Activated CD8-positive, alpha-beta memory T cell treated with anti-CD3 and anti-CD28 coated beads, Interleukin-2, amount 50 U/mL, for 24 hours (primary cell): ENCODE data around the gene FGF10.

Experiments used
- DNase-seq: peaks from one replicate; pipeline ENCODE4 v3.0.0-alpha.2; 2020; ENCODE audit errors: extremely low read depth

The FGF10 gene

DNA sequence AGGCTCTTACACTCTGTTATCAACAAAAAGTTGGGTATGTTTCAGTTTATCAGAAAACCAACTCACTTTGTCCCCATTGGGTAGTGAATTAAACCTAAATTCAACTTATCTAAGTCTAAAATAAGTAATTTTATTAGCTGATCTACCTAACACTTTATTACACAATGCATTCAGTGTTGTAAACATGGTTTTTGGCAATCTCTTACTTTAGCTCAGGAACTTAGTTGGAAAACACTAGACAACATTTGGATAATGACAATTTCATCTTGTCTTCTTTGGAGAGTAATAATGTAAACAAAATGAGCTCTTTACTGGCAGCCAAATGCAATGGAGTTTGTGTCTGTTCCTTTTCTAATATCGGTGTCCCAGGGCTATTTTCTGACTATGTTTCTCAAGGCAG lies 33.0 kb downstream of the FGF10 start:
- DNase-seq: no peak

DNA sequence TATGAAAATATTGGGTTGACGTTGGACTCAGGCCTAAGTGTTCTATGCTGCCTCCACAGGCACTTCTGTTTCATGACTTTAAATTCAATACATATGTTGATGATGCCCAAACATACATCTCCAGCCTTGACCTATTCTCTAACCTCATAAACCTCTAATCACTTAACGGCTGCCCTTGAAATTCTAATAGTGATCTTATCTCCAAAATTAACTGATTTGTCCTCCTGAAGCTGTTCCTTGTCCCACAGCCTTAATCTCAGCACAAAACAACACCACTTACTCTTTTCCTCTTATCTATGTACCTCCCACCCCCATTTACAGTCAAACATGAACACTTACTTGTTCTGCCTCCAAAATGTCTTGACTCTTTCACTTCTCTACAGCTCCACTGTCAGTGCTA lies 43.3 kb downstream of the FGF10 start:
- no peak for DNase-seq

DNA sequence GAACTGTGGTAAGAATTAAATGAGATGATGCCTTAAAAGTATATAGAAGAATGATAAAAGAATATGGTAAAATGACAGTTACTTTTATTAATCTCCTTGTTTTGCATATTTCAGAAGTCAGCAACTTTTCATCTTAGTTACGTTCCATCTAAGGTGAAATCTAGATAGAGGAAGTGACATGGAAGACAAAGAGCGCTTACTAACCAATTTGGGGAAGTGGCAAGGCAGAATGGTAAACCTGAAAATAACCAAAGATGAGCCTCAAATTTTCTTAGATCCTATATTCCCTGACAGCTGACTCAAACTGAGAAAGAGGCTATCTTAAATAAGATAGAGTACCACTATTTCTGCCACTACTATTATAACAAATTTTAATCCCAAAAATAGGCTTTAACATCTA lies 52.5 kb downstream of the FGF10 start:
- no peak for DNase-seq

DNA sequence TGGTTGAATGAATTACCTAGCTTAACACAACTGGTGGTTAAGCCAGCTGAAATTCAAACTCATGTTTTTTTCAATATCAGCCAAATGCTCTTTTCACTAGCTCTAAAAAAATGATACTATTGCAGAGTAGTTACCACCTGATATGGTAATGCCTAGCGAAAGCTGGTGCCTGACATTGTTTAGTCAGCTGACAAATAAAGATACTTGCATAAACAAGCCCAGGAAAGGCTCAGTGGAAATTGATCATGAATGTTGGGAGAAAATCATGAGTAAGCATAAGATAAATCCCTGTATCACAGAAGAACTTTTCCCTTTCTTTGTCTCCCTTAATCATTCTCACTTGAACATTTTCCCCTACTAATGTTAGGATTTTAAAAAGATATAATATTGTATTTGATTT lies 54.6 kb downstream of the FGF10 start:
- no peak for DNase-seq

DNA sequence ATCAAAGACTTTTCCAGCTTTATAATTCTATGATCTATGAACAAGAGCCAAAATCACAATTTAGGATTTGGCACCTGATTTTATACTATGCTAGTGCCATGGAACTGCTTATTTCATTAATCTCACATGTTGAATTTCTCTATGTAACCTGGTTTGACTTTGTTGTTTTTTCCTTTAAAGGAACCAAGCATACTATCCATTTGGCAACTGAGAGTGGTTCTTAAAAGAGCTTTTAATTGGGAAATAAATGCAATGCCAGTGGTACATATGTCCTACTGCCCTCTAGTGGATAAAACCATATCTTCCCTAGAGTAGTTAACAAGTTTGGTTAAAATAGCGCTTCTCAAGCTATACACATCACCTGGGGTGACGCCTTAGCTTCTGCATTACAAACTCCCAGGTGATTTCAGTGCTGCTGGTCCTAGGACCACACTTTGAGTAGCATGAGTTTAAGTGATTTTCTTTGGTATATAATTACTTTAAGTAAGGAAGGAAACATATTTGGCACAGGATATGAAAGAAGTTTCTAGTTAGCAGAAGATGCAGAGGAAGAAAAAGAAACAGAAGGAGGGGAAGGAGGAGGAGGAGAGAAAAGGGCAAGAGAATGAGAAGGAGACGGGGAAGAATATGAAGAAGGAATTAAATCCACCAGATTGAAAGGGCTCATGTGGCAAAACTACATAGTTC lies 56.8 kb downstream of the FGF10 start:
- no peak for DNase-seq

DNA sequence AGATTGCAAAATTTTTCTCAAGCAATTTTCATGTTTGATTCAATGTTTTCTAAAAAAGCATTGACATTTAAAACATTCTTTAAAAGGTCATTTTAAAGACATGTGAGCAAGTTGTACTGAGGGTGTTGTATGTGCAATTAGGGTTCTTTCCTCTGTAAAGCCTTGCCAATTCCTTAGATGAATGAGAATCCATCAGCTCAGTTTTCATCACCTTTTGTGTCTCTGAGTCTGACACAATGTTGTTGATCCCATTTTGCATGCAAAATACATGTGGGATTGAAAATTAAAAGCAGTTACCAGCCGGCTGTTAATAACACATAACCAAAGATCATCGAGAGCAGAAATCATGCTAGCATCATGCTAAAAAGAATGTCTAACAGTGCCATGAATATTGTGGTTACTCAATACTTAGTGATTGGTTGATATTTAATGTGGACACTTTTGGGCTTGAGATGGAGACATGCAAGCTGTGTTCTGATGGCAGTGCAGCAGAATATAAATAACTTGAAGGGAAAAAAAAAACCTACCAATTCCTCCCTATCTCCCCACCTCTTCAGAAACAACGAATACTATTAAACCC lies 57.7 kb downstream of the FGF10 start:
- DNase-seq: no peak

DNA sequence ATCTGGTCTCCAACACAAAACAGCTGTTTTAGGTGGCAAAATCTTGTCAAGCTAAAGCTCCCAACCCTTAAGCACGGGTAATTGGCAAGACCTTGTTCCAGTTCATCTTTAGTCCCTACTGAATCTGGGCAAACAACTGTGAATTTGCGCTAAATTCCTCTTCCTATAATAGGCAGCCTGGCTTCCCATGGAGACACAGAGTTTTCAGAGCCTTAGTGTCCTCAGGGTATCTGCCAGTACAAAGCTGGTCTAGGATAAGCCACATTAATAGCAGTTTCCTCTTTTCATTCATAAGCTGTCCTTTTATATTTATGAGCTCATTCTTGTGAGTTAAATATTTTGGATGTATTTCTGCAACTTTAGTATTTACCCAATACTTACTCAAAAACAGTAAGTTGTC lies 59.5 kb downstream of the FGF10 start:
- no peak for DNase-seq

DNA sequence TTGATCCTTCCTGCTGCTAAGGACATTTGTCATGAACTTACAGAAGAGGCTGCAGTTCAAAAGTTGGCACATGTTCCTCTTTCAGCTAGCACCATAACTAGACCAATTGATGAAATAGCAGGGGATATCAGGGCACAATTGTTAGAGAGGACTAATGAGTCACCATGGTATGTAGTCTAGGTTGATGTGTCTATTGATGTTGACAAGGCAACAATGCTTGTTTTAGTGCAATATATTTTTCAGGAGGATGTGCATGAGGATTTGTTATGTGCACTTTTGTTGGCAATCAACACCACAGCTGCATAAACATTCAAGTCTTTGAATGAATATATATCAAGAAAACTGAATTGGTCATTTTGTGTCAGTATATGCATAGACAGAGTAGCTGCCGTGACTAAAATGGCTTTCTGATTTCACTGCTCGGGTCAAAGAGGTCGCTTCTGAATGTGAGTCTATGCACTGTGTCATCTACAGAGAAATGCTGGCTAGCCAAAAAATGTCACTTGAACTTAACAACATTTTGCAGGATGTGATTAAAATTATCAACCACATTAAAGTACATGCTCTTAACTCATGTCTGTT lies 68.0 kb downstream of the FGF10 start:
- DNase-seq: no peak

DNA sequence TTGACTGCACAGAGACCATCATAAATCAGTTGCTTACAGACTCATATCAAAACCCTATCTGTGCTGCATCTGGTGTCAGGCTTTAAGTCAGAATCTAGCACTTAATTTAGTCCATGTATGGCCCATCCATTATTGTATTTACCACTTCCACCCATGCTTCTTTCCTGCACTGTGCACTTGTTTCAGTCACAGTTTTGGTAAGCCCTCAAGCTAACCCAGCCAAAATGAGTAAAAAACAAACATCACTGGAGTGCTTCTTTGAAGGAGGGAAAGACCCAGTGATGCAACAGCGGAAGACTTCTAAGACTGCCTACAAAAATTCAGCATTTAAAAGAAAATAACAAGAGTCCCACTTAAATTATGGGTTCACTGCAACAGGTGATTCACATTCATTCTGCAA lies 69.0 kb downstream of the FGF10 start:
- no peak for DNase-seq

DNA sequence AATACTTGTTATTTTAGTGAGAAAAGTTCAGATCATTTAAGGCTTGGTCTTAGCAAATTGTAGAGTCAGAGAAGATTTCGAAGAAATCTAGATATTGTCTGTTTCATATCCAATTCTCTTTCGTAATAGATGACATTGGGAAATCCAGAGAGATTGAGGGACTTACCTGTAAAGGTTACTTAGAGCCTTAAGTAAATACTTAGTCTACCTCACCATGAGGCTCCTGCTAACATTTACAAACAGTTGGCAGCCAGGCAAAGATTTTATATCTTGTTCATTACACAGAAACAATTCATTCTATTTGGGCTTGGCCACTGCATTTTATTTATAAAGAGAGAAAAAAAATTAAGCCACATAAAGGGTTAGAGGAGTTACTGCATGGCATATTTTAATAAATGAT lies 70.3 kb downstream of the FGF10 start:
- no peak for DNase-seq

DNA sequence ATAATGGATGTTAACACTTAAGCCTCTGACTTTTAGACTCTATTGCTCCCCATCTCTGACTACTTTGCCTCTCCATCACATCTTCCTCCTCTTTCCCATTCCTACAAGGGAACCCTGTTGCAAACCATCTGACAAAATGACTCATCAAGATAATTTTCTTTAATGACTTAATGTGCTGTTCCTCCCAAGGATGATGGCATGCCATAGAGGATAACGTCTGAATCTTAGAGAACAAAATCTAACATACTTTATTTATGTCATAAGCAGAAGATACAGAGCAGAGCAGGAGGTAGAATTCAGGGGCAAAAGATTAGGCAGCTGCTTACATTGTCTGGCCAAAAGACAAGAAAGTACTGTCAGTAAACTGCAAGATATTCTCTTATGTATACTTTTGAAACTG lies 76.8 kb downstream of the FGF10 start:
- no peak for DNase-seq

DNA sequence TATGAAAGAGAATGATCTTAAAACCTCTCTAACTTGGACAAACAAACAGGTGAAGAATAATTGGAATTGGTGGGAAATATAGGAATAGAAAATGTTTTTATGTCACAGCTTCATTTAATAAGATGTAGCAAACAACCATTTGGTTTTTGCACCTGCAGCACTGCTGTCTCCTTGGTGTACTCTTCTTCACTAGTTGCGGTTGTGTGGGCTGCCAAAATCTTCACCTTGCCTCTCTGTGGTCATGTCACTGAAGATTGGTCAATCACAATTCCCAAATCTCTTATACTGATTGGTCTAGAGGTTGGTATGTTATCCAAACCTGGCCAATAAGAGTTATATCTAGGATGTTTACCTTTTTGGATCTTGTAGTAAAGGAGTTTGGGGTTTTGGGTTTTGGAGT lies 88.7 kb downstream of the FGF10 start:
- DNase-seq: no peak

DNA sequence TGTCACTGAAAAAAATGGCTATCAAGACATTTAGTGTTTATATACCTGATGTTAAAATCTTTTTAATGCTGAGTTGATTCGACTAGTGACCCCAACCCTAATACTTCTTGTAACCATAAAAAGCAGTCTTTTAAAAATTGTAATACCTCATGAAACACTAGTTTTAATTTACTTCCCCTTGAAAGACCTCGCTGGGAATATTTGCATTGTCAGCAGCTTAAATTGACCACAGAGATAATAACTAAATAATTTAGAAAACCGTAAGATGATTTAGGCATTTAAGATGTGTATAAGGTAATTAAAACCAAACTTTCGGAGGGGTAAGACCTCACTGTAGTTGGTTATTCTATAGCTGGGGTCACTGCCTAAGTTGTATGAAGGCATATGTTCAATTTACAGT lies 89.8 kb downstream of the FGF10 start:
- DNase-seq: no peak

DNA sequence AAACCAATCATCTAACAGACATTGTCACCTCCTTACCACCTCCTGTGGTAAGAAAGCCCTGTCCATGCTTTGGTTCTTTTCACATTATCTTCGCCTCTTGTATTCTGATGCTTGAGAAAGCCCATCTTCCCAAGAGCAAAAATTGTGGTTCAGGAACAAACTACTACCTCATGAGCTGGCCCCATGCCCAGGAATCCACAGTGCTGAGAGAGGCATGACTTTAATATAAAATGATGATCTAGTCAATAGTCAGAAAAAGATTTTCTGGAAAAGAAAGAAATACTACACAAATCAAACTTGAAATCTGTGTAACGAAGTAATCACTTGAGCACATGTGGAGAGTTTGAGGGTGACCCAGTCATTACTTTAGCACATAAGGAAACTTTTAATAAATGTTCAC lies 94.7 kb downstream of the FGF10 start:
- DNase-seq: no peak

DNA sequence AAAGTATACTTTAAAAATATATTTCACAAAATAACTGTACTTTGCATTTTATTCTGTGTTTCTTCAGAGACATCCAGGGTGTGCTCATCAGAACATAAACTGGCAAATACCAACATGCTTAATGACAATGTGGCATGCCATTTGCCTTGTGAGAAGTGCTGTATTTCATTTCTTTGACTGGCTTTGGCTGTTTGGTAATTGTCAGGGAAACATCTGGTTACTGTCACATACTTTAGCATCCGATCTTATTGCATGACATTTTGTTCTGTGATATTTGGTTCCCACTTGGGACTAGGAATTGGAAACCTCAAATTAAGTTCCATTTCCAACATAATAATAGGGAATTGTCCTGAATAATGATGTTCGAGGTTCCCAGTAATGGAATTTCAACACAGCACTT lies 96.5 kb downstream of the FGF10 start:
- no peak for DNase-seq

DNA sequence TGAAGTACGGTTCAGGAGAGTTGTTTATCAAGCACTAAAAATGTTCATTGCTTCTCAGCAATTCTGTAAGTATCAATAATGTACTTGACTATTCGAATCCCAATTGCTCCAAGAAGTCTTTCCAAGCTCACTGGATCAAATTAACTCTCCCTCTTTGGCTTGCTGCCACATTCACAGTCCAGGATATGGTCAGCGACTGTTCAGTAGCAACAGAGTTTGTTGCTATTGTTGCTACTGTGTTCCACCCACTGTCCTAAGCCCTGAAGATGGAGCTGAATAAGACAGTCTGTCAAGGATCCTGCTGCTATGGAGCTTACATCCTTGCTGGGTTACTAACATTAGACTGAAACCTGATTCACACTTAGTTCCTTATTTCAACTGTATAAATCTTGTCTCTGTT lies 110.8 kb downstream of the FGF10 start:
- no peak for DNase-seq

DNA sequence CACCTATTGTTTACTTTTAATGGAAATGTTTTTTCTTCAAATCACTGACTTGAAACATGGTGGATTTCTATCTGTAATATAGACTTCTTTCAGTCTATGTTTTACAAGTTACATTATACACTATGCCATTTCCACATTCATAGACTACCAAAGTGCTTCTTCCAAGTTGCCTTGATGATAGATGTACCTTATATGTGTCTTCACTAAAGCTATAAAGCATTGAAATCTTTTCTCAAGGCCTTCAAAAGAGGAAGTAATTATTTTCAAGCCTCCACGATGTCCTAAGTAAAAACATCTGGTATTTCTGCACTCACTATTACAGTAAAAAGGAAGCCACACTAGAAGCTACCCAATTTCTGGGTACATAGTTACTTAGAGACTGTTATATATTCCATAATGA lies 113.3 kb downstream of the FGF10 start:
- no peak for DNase-seq

DNA sequence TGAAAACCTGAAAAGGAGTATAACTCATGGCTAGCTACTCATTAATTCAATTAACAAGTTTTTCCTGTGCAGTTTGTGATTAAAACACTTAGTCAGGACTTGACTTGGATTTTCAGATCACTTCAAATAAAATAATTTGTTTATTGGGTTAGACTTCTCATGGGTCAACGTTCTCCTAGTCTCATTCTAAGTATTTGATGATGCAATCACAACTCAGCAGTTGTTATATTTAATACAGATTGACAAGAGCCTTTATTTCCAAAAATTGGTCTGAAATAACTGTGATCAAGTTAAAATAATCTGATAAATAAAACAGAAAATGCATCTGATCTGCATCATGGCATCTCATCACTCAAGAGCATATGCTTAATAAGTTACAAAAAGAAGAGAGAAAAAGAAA lies 113.9 kb downstream of the FGF10 start:
- no peak for DNase-seq

DNA sequence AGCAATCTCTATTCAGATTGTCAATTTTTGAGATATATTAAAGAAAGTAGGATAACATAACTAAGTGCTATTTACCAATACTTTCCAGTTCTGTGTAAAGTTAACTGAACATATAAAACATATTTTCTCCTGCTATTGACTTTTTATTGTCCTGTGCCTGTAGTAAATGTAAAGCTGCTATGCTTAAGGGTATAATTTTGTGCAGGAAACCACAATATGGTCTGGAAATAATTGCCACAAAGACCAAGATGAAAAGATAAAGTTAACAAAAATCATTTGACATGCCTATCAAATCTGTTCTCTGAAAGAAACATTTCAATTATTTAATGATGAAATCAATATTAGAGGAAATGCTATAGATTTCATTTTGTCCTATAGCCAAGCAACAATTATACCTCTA lies 121.3 kb downstream of the FGF10 start:
- no peak for DNase-seq

DNA sequence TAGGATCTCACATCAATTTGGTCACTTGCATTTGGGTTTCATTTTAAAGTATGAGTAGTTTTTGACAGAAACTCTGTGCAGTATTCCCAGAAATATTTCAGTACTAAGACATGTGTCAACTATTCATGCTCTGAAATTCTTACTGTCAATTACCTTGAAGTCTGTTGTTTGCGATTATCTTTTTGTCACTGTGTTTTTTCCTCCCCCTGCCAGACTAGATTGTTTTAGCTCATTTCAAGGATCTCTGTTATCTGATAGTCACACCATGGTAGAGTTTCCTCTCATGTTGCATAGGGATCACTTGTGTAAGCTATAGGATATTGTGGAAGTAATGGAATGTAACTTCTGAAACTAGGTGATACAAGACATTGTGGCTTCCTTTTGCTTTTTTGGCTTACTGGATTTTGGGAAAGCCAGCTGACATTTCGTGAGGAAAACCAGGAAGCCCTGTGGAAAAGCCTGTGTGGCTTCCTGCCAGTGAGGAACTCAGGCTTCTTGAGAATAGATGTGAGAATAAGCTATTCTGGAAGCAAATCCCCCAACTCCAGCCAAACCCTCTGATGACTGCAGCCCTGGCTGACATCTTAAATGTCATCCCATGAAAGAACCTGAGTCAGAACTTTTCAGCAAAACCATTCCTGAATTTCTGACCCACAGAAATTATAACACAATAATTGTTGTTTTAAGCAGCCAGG lies 122.2 kb downstream of the FGF10 start:
- no peak for DNase-seq

DNA sequence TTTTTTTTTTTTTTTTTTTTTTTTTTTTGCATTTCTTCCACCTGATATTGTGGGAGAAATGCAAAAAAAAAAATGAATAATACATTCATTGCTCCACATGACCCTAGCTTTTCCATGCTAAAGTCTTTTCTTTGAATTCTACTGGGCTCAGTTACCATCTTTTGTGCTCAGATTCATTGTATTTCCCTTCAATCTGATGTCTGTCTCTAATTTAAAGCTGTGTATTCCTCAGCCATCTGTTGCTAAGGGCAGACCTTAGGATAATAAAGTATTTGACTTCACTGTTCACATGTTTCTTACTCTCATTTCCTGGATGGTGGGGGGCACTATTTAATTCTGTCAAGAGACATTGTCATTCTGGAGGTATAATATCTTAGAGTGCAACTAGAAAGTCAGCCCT lies 123.5 kb downstream of the FGF10 start:
- DNase-seq: no peak

DNA sequence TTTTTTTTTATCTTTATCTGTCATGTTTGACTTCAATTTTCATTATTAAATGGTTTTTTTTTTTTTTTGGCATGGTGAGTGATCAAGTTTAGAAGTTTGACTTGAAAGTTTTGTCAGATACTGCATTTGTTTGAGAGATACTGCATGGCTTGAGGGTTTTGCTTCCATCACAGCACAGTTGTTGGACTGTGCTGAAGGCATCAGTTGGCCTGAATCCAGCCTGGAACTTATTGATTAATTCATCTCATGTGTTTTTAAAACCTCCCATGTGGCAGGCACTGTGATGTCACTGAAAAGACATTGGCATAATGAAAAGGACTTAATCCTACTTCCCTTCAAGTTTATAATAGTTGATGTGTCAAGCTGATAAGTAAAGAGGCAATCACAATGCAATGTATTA lies 128.4 kb downstream of the FGF10 start:
- no peak for DNase-seq

DNA sequence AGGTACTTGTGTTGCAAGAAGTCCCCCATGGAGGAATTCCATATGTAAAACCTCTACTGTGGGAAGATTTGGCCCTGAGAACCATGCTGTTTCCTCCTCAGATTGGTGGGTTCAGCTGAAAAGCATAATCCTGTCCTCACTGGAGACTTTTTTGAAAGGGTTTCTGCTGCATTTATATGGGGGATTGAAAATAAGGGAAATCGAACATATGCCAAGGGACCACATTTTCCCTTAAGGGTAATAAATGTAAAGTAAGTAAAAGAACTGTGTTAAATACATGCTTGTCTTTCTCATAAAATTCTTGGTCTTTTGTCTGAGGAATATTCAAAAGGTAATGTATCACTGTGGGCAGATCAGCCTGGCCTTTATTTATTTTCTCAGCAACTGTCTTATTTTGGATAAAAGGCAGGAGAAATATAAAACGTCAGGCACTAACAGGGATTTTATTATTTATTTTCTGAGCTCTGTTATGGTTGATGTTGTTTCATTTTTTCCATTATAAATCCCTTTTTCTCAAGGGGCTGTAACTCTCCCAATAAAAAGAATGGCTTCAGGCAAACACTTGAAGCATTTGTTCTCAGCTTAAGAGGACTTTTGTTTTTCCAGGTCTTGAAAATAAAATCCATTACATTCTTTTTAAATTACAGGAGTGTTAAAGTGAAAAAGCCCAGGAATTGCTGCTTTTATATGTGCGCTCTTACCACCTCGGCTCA lies 131.4 kb downstream of the FGF10 start:
- DNase-seq: no peak
